GM23338 (cell line): ENCODE measurements around the gene PTGDR2. TPM values are rescaled to one million over a fixed set of nuclear protein-coding genes. Genes with fewer than 3 reads are reported as not detected.

ENCODE experiments used
- ATAC-seq: fragments of 200-7000 bp; cut with Tn5 transposase; 3 replicates; pipeline ENCODE4 v1.9.1; 2020
- DNase-seq: peaks from one replicate; pipeline ENCODE4 v3.0.0-alpha.2; 2015; ENCODE audit warnings: low spot score
- H2AFZ ChIP-seq: fragments of 200-600 bp; sonication (generic); 2 replicates; pipeline ENCODE4 v1.8.0; 2016; ENCODE audit warnings: antibody characterized with exemption, mild to moderate bottlenecking, moderate library complexity
- H3F3A ChIP-seq: fragments of 200-600 bp; sonication (generic); replicated peaks from 2 replicates; pipeline ENCODE4 v1.8.0; 2017; ENCODE audit warnings: antibody characterized with exemption, mixed run types, low read depth
- H3K27ac ChIP-seq: fragments of 200-600 bp; sonication (generic); 2 replicates; pipeline ENCODE4 v1.6.1; 2016; ENCODE audit warnings: low read depth
- H3K27me3 ChIP-seq: fragments of 200-600 bp; sonication (generic); 2 replicates; pipeline ENCODE4 v1.8.0; 2016; ENCODE audit warnings: mild to moderate bottlenecking, mixed run types, moderate library complexity; ENCODE audit not compliant: insufficient read depth
- H3K36me3 ChIP-seq: fragments of 200-600 bp; sonication (generic); 2 replicates; pipeline ENCODE4 v1.8.0; 2016; ENCODE audit warnings: mild to moderate bottlenecking; ENCODE audit not compliant: insufficient read depth
- H3K4me1 ChIP-seq: fragments of 200-600 bp; sonication (generic); 2 replicates; pipeline ENCODE4 v1.8.0; 2016; ENCODE audit warnings: mild to moderate bottlenecking, moderate library complexity; ENCODE audit not compliant: insufficient read depth
- H3K4me2 ChIP-seq: fragments of 200-600 bp; sonication (generic); 2 replicates; pipeline ENCODE4 v1.7.1; 2017; ENCODE audit warnings: mixed run types
- H3K4me3 ChIP-seq: fragments of 200-600 bp; sonication (generic); 2 replicates; pipeline ENCODE4 v1.6.1; 2016; ENCODE audit warnings: mixed run types
- H3K79me2 ChIP-seq: fragments of 200-600 bp; sonication (generic); replicated peaks from 2 replicates; pipeline ENCODE4 v1.8.0; 2017; ENCODE audit warnings: mild to moderate bottlenecking; ENCODE audit not compliant: insufficient read depth
- H3K9me2 ChIP-seq: fragments of 200-600 bp; sonication (generic); 2 replicates; pipeline ENCODE4 v1.8.0; 2017; ENCODE audit not compliant: insufficient read depth
- H4K20me1 ChIP-seq: fragments of 200-600 bp; sonication (generic); replicated peaks from 2 replicates; pipeline ENCODE4 v1.8.0; 2017; ENCODE audit warnings: mild to moderate bottlenecking; ENCODE audit not compliant: insufficient read depth
- H3K27ac Mint-ChIP-seq: 2 replicates; pipeline ENCODE4 v1.8.0; 2020; ENCODE audit warnings: inconsistent platforms, mild to moderate bottlenecking, moderate library complexity, mixed read lengths
- H3K27me3 Mint-ChIP-seq: 3 replicates; pipeline ENCODE4 v1.8.0; 2022; ENCODE audit warnings: low read depth, mild to moderate bottlenecking, moderate library complexity, mixed read lengths, inconsistent platforms; ENCODE audit not compliant: insufficient read depth, poor library complexity
- H3K36me3 Mint-ChIP-seq: 3 replicates; pipeline ENCODE4 v1.8.0; 2021; ENCODE audit warnings: low read depth, mild to moderate bottlenecking, inconsistent platforms, moderate library complexity, mixed read lengths
- H3K4me1 Mint-ChIP-seq: 3 replicates; pipeline ENCODE4 v1.8.0; 2020; ENCODE audit warnings: mild to moderate bottlenecking, inconsistent platforms, mixed read lengths
- H3K4me3 Mint-ChIP-seq: 3 replicates; pipeline ENCODE4 v1.8.0; 2021; ENCODE audit warnings: moderate library complexity, mild to moderate bottlenecking, inconsistent platforms, mixed read lengths
- H3K9me3 Mint-ChIP-seq: 3 replicates; pipeline ENCODE4 v1.8.0; 2020; ENCODE audit warnings: moderate library complexity, mild to moderate bottlenecking, inconsistent platforms, mixed read lengths
- CREB1 ChIP-seq: fragments of 250-450 bp; sonication (Bioruptor Pico); IDR thresholded peaks from 2 replicates; pipeline ENCODE4 v1.5.0; 2020; ENCODE audit warnings: low read depth, mild to moderate bottlenecking, moderate library complexity
- EZH2 ChIP-seq: fragments of 200-600 bp; sonication (generic); IDR thresholded peaks from one replicate; pipeline ENCODE4 v1.8.0; 2017; ENCODE audit warnings: antibody characterized with exemption, mild to moderate bottlenecking, low read depth; ENCODE audit not compliant: unreplicated experiment
- EZH2phosphoT487 ChIP-seq: fragments of 200-600 bp; sonication (generic); IDR thresholded peaks from one replicate; pipeline ENCODE4 v1.8.1; 2018; ENCODE audit warnings: antibody characterized with exemption; ENCODE audit not compliant: unreplicated experiment
- JUNB ChIP-seq: IDR thresholded peaks from one replicate; pipeline ENCODE4 v1.6.1; 2016; ENCODE audit warnings: antibody characterized with exemption; ENCODE audit not compliant: unreplicated experiment
- NANOG ChIP-seq: IDR thresholded peaks from 2 replicates; pipeline ENCODE4 v1.6.1; 2016; ENCODE audit warnings: antibody characterized with exemption, borderline replicate concordance
- POLR2AphosphoS5 ChIP-seq: IDR thresholded peaks from 2 replicates; pipeline ENCODE4 v1.6.1; 2016; ENCODE audit warnings: antibody characterized with exemption, low read depth
- STAT1 ChIP-seq: IDR thresholded peaks from one replicate; pipeline ENCODE4 v1.6.1; 2016; ENCODE audit warnings: antibody characterized with exemption; ENCODE audit not compliant: unreplicated experiment
- ZNF114 ChIP-seq: fragments of 250-450 bp; sonication (Bioruptor Pico); IDR thresholded peaks from 2 replicates; pipeline ENCODE4 v1.5.0; 2020; ENCODE audit warnings: mild to moderate bottlenecking, moderate library complexity
- ZNF331 ChIP-seq: fragments of 250-450 bp; sonication (Bioruptor Pico); IDR thresholded peaks from 2 replicates; pipeline ENCODE4 v1.5.0; 2020; ENCODE audit warnings: low read depth, mild to moderate bottlenecking, moderate library complexity
- polyA plus RNA-seq: library from polyadenylated mRNA; unstranded; fragments of >200 nt; fragmentation: Nextera tagmentation; extraction: Ambion mirVana; gene quantifications from 2 replicates; pipeline ENCODE4 v1.2.1, GENCODE V29; 2016
- total RNA-seq: library from RNA; depleted of rRNA; stranded (reverse); fragments of >200 nt; shearing (Covaris generic); gene quantifications from 2 replicates; pipeline ENCODE4 v1.2.3, GENCODE V29; 2014
- TF ChIP-seq, protein P1 (sequence below): fragments of 250-450 bp; sonication (Bioruptor Pico); IDR thresholded peaks from 2 replicates; pipeline ENCODE4 v1.5.0; 2020; ENCODE audit warnings: mild to moderate bottlenecking, moderate library complexity
- TF ChIP-seq, protein P2 (sequence below), 2 experiments: fragments of 200-600 bp in 1 of 2; sonication (generic) in 1 of 2; conservative IDR thresholded peaks; 2 replicates each; pipeline versions ENCODE4 v1.5.1 to v1.6.1; 2016 to 2017; ENCODE audit warnings: antibody characterized with exemption in 2 of 2, low read depth in 2 of 2, mild to moderate bottlenecking in 2 of 2, moderate library complexity in 1 of 2
- TF ChIP-seq, protein P3 (sequence below): IDR thresholded peaks from one replicate; pipeline ENCODE4 v1.6.1; 2018; ENCODE audit warnings: antibody characterized with exemption; ENCODE audit not compliant: unreplicated experiment

The PTGDR2 gene
- total and polyA plus RNA-seq, 2 experiments from 2014 or later: 0.24 to 0.73 TPM

DNA sequence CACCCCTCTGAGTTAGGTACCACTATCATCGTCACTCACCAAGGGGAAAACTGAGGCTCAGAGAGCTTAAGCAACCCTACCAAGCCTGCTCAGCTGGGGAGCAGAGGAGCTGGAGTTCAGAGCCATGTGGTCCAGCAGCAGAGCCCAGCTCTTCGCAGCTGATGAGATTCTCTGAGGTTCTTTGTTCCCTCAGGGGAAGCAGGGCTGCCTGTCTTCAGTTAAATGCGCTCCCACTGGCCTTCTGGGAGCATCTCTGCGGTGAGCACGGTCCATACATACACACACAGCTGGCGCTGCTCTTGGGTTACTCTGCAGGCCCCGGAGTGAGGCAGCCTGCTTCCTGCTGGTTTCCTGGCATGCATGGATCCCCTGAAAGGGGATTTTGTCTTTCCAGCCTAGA is 5.2 kb upstream of the PTGDR2 start (continued):
- TF ChIP-seq, protein P1, sequence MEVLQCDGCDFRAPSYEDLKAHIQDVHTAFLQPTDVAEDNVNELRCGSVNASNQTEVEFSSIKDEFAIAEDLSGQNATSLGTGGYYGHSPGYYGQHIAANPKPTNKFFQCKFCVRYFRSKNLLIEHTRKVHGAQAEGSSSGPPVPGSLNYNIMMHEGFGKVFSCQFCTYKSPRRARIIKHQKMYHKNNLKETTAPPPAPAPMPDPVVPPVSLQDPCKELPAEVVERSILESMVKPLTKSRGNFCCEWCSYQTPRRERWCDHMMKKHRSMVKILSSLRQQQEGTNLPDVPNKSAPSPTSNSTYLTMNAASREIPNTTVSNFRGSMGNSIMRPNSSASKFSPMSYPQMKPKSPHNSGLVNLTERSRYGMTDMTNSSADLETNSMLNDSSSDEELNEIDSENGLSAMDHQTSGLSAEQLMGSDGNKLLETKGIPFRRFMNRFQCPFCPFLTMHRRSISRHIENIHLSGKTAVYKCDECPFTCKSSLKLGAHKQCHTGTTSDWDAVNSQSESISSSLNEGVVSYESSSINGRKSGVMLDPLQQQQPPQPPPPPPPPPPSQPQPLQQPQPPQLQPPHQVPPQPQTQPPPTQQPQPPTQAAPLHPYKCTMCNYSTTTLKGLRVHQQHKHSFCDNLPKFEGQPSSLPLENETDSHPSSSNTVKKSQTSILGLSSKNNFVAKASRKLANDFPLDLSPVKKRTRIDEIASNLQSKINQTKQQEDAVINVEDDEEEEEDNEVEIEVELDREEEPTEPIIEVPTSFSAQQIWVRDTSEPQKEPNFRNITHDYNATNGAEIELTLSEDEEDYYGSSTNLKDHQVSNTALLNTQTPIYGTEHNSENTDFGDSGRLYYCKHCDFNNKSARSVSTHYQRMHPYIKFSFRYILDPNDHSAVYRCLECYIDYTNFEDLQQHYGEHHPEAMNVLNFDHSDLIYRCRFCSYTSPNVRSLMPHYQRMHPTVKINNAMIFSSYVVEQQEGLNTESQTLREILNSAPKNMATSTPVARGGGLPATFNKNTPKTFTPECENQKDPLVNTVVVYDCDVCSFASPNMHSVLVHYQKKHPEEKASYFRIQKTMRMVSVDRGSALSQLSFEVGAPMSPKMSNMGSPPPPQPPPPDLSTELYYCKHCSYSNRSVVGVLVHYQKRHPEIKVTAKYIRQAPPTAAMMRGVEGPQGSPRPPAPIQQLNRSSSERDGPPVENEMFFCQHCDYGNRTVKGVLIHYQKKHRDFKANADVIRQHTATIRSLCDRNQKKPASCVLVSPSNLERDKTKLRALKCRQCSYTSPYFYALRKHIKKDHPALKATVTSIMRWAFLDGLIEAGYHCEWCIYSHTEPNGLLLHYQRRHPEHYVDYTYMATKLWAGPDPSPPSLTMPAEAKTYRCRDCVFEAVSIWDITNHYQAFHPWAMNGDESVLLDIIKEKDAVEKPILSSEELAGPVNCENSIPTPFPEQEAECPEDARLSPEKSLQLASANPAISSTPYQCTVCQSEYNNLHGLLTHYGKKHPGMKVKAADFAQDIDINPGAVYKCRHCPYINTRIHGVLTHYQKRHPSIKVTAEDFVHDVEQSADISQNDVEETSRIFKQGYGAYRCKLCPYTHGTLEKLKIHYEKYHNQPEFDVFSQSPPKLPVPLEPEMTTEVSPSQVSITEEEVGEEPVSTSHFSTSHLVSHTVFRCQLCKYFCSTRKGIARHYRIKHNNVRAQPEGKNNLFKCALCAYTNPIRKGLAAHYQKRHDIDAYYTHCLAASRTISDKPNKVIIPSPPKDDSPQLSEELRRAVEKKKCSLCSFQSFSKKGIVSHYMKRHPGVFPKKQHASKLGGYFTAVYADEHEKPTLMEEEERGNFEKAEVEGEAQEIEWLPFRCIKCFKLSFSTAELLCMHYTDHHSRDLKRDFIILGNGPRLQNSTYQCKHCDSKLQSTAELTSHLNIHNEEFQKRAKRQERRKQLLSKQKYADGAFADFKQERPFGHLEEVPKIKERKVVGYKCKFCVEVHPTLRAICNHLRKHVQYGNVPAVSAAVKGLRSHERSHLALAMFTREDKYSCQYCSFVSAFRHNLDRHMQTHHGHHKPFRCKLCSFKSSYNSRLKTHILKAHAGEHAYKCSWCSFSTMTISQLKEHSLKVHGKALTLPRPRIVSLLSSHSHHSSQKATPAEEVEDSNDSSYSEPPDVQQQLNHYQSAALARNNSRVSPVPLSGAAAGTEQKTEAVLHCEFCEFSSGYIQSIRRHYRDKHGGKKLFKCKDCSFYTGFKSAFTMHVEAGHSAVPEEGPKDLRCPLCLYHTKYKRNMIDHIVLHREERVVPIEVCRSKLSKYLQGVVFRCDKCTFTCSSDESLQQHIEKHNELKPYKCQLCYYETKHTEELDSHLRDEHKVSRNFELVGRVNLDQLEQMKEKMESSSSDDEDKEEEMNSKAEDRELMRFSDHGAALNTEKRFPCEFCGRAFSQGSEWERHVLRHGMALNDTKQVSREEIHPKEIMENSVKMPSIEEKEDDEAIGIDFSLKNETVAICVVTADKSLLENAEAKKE (CRISPR knock-in tag): no peak
- no peak for TF ChIP-seq CREB1 (CRISPR knock-in tag)

DNA sequence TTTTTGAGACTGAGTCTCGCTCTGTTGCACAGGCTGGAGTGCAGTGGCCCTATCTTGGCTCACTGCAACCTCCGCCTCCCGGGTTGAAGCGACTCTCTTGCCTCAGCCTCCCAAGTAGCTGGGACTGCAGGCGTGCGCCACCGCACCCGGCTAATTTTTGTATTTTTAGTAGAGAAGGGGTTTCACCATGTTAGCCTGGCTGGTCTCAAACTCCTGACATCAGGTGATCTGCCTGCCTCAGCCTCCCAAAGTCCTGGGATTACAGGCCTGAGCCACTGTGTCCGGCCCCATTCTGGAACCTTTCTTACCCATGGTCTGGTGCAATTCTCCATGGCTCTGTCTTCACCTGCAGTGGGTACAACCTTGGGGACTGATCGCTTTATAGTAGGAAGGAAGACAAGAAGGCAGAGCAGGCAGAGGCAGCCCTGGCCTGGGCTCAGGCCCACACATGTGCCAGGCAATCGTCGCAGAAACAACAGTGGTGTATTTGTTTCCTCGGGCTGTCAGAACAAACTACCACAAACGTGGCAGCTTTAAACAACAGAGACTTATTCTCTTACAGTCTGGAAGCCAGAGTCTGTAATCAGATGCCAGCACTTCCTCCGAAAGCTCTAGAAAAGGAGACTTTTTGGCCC is 4.0 kb upstream of the PTGDR2 start:
- H3K9me3 Mint-ChIP-seq: no peaks in the 10 kb centered on the region; the same call in 2 of the 3 replicates
- H2AFZ ChIP-seq: no peak overlapping the region
- no peak for DNase-seq
- TF ChIP-seq, protein P2, sequence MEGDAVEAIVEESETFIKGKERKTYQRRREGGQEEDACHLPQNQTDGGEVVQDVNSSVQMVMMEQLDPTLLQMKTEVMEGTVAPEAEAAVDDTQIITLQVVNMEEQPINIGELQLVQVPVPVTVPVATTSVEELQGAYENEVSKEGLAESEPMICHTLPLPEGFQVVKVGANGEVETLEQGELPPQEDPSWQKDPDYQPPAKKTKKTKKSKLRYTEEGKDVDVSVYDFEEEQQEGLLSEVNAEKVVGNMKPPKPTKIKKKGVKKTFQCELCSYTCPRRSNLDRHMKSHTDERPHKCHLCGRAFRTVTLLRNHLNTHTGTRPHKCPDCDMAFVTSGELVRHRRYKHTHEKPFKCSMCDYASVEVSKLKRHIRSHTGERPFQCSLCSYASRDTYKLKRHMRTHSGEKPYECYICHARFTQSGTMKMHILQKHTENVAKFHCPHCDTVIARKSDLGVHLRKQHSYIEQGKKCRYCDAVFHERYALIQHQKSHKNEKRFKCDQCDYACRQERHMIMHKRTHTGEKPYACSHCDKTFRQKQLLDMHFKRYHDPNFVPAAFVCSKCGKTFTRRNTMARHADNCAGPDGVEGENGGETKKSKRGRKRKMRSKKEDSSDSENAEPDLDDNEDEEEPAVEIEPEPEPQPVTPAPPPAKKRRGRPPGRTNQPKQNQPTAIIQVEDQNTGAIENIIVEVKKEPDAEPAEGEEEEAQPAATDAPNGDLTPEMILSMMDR (conservative IDR thresholded peaks at IDR 0.05; ENCODE audit: low read depth in 2 of 2): no peak
- TF ChIP-seq, protein P3, sequence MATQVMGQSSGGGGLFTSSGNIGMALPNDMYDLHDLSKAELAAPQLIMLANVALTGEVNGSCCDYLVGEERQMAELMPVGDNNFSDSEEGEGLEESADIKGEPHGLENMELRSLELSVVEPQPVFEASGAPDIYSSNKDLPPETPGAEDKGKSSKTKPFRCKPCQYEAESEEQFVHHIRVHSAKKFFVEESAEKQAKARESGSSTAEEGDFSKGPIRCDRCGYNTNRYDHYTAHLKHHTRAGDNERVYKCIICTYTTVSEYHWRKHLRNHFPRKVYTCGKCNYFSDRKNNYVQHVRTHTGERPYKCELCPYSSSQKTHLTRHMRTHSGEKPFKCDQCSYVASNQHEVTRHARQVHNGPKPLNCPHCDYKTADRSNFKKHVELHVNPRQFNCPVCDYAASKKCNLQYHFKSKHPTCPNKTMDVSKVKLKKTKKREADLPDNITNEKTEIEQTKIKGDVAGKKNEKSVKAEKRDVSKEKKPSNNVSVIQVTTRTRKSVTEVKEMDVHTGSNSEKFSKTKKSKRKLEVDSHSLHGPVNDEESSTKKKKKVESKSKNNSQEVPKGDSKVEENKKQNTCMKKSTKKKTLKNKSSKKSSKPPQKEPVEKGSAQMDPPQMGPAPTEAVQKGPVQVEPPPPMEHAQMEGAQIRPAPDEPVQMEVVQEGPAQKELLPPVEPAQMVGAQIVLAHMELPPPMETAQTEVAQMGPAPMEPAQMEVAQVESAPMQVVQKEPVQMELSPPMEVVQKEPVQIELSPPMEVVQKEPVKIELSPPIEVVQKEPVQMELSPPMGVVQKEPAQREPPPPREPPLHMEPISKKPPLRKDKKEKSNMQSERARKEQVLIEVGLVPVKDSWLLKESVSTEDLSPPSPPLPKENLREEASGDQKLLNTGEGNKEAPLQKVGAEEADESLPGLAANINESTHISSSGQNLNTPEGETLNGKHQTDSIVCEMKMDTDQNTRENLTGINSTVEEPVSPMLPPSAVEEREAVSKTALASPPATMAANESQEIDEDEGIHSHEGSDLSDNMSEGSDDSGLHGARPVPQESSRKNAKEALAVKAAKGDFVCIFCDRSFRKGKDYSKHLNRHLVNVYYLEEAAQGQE: no peak
- no peak for TF ChIP-seq NANOG
- no peak for TF ChIP-seq EZH2phosphoT487
- TF ChIP-seq EZH2: no peak
- TF ChIP-seq ZNF331 (CRISPR knock-in tag): no peak
- TF ChIP-seq POLR2AphosphoS5: no peak
- no peak for TF ChIP-seq STAT1
- TF ChIP-seq ZNF114 (CRISPR knock-in tag): no peak
- no peak for TF ChIP-seq JUNB

More for the DNA sequence above, 4.0 kb upstream of the PTGDR2 start:
- ATAC-seq: no peak
- H3K4me3 ChIP-seq: no peak overlapping the region
- Mint-ChIP-seq H3K4me3 (no peak overlapping the region), H3K36me3 (no peaks in the 10 kb centered on the region), H3K27ac (no peak overlapping the region), H3K4me1 (no peaks in the 10 kb centered on the region), H3K27me3 (peaks cover 7% of the 10 kb centered on the region)
- no peaks in the 10 kb centered on the region for H3K79me2 ChIP-seq
- no peaks in the 10 kb centered on the region for H3F3A ChIP-seq
- no peaks in the 10 kb centered on the region for H3K4me1 ChIP-seq
- H3K27me3 ChIP-seq: 0 out of 2 replicates have a peak, but pooled peaks cover under 1% of the 10 kb centered on the region
- H3K27ac ChIP-seq: no peak overlapping the region
- no peaks in the 10 kb centered on the region for H3K36me3 ChIP-seq
- no peaks in the 10 kb centered on the region for H3K9me2 ChIP-seq
- H3K4me2 ChIP-seq: no peak overlapping the region
- no peaks in the 10 kb centered on the region for H4K20me1 ChIP-seq
